AG04450 (cell line): ENCODE measurements around the gene C10orf71. TPM values are rescaled to one million over a fixed set of nuclear protein-coding genes. Genes with fewer than 3 reads are reported as not detected.

Experiments
- CTCF ChIA-PET: fragments of 300-600, 350-600 bp; formaldehyde crosslinking; extraction: SDS; loops from one replicate; lab custom pipeline; 2022; ENCODE audit warnings: antibody characterized with exemption, inconsistent platforms; lab: Charles Lee
- POLR2A ChIA-PET: fragments of 350-600 bp; formaldehyde crosslinking; extraction: SDS; loops from one replicate; lab custom pipeline; 2021; ENCODE audit warnings: antibody characterized with exemption, inconsistent platforms; lab: Yijun Ruan, JAX
- DNase-seq: peaks from one replicate; pipeline ENCODE4 v3.0.0-alpha.2; 2011; ENCODE audit warnings: low read depth, low spot score
- H3K27ac ChIP-seq: one replicate; pipeline ENCODE4 v1.5.1; 2012; ENCODE audit warnings: low read depth, low read length, control low read depth
- H3K27me3 ChIP-seq: one replicate; pipeline ENCODE4 v1.6.0; 2012; ENCODE audit warnings: low read length; ENCODE audit not compliant: control insufficient read depth, insufficient read depth
- H3K4me3 ChIP-seq: 2 replicates; pipeline ENCODE4 v1.5.1; 2011; ENCODE audit warnings: mild to moderate bottlenecking, low read depth, low read length, control low read depth
- H3K9me3 ChIP-seq: 2 replicates; pipeline ENCODE4 v1.5.1; 2012; ENCODE audit warnings: low read length; ENCODE audit not compliant: control insufficient read depth, insufficient read depth
- polyA plus RNA-seq: library from polyadenylated mRNA; depleted of rRNA; stranded (reverse); fragments of >200 nt; gene quantifications from 2 replicates; pipeline ENCODE4 v1.2.3, GENCODE V29; 2011
- TF ChIP-seq, protein P1 (sequence below): IDR thresholded peaks from 2 replicates; pipeline ENCODE4 v1.5.1; 2011; ENCODE audit warnings: low read depth, low read length, control low read depth, inconsistent platforms

Gene C10orf71
- polyA plus RNA-seq, 1 experiment, result not detected

- no peaks in the 10 kb centered on the region for H3K27me3 ChIP-seq
- H3K4me3 ChIP-seq, result no peak overlapping the region
- no peak overlapping the region for H3K27ac ChIP-seq
- TF ChIP-seq, protein P1, sequence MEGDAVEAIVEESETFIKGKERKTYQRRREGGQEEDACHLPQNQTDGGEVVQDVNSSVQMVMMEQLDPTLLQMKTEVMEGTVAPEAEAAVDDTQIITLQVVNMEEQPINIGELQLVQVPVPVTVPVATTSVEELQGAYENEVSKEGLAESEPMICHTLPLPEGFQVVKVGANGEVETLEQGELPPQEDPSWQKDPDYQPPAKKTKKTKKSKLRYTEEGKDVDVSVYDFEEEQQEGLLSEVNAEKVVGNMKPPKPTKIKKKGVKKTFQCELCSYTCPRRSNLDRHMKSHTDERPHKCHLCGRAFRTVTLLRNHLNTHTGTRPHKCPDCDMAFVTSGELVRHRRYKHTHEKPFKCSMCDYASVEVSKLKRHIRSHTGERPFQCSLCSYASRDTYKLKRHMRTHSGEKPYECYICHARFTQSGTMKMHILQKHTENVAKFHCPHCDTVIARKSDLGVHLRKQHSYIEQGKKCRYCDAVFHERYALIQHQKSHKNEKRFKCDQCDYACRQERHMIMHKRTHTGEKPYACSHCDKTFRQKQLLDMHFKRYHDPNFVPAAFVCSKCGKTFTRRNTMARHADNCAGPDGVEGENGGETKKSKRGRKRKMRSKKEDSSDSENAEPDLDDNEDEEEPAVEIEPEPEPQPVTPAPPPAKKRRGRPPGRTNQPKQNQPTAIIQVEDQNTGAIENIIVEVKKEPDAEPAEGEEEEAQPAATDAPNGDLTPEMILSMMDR, result no peak
- DNase-seq, result no peak
- H3K9me3 ChIP-seq, result no peaks in the 10 kb centered on the region; the same call in 1 of the 2 replicates
- POLR2A ChIA-PET, result no interaction called here
- CTCF ChIA-PET, result no interaction called here
Observed at GRCh38 chr10:49325916-49326783, 27.2 kb downstream of the C10orf71 start.

GRCh38 chr10:49327036-49327813 lies 28.3 kb downstream of the C10orf71 start:
- POLR2A ChIA-PET, result no interaction called here

GRCh38 chr10:49328401-49329145 lies 29.6 kb downstream of the C10orf71 start:
- Histone ChIP-seq H3K9me3 (no peaks in the 10 kb centered on the region; the same call in 1 of the 2 replicates), H3K27ac (no peak overlapping the region), H3K4me3 (no peak overlapping the region), H3K27me3 (no peaks in the 10 kb centered on the region)
- TF ChIP-seq, protein P1, result no peak
- ChIA-PET POLR2A (no interaction called here), CTCF (no interaction called here)
- DNase-seq, result no peak

More at GRCh38 chr10:49327036-49327813, 28.3 kb downstream of the C10orf71 start:
- H3K9me3 ChIP-seq, result no peaks in the 10 kb centered on the region; the same call in 1 of the 2 replicates
- no peak overlapping the region for H3K4me3 ChIP-seq
- CTCF ChIA-PET, result no interaction called here
- no peaks in the 10 kb centered on the region for H3K27me3 ChIP-seq
- TF ChIP-seq, protein P1, result no peak
- H3K27ac ChIP-seq, result no peak overlapping the region
- DNase-seq, result no peak

DNA sequence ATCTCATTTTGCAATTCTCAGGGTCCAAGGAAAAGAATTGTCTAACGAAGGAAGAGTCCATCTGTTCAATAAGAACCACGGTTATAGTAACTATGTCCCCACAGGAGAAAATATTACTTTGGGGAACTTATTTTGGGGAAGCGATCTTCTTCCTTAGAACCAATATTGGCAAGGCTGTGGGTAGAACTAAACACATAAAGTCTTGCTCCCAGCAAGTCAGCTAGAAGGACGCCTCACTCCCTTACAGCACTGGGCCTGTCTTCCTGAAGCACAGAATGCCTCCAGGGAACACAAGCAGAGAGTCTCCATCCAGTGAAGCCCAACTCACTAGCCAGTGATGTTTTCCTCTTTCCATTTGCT lies 30.2 kb downstream of the C10orf71 start:
- CTCF ChIA-PET, result no interaction called here

More for the DNA sequence above, 30.2 kb downstream of the C10orf71 start:
- Histone ChIP-seq H3K9me3 (no peaks in the 10 kb centered on the region; the same call in 1 of the 2 replicates), H3K27ac (no peak overlapping the region), H3K27me3 (no peaks in the 10 kb centered on the region), H3K4me3 (no peak overlapping the region)
- DNase-seq, result no peak
- TF ChIP-seq, protein P1, result no peak
- POLR2A ChIA-PET, result no interaction called here
